Mesendoderm (in vitro differentiated cells): ENCODE measurements around the gene MBD5.

Experiments
- DNase-seq: peaks from one replicate; pipeline ENCODE4 v3.0.0; 2013
- H2AK5ac ChIP-seq: 2 replicates; pipeline ENCODE4 v1.6.1; 2013; ENCODE audit warnings: low read length, inconsistent platforms
- H2BK120ac ChIP-seq: 2 replicates; pipeline ENCODE4 v1.6.1; 2013; ENCODE audit warnings: low read depth, mild to moderate bottlenecking, low read length, moderate library complexity, mixed read lengths
- H2BK15ac ChIP-seq: replicated peaks from 2 replicates; pipeline ENCODE4 v1.6.1; 2013; ENCODE audit warnings: low read depth, mild to moderate bottlenecking, moderate library complexity
- H2BK5ac ChIP-seq: 2 replicates; pipeline ENCODE4 v1.6.1; 2013; ENCODE audit warnings: low read length, inconsistent platforms
- H3K18ac ChIP-seq: 2 replicates; pipeline ENCODE4 v1.6.1; 2013; ENCODE audit warnings: mild to moderate bottlenecking, low read length, mixed read lengths
- H3K23ac ChIP-seq: one replicate; pipeline ENCODE4 v1.6.1; 2013; ENCODE audit warnings: low read length
- H3K27ac ChIP-seq: 2 replicates; pipeline ENCODE4 v1.5.1; 2013; ENCODE audit warnings: low read depth, mild to moderate bottlenecking, inconsistent platforms, low read length, moderate library complexity
- H3K27me3 ChIP-seq: 2 replicates; pipeline ENCODE4 v1.6.1; 2013; ENCODE audit warnings: low read length, control low read depth, mild to moderate bottlenecking, inconsistent platforms; ENCODE audit not compliant: insufficient read depth, poor library complexity
- H3K36me3 ChIP-seq: 2 replicates; pipeline ENCODE4 v1.6.1; 2013; ENCODE audit warnings: low read length, inconsistent platforms; ENCODE audit not compliant: control insufficient read depth, insufficient read depth
- H3K4ac ChIP-seq: one replicate; pipeline ENCODE4 v1.6.1; 2013; ENCODE audit warnings: low read depth, mild to moderate bottlenecking, low read length, moderate library complexity
- H3K4me1 ChIP-seq: 2 replicates; pipeline ENCODE4 v1.6.1; 2013; ENCODE audit warnings: low read depth, low read length, inconsistent platforms; ENCODE audit not compliant: control insufficient read depth
- H3K4me2 ChIP-seq: 2 replicates; pipeline ENCODE4 v1.6.1; 2013; ENCODE audit warnings: low read length
- H3K4me3 ChIP-seq: 2 replicates; pipeline ENCODE4 v1.5.1; 2013; ENCODE audit warnings: mild to moderate bottlenecking, low read length
- H3K56ac ChIP-seq: one replicate; pipeline ENCODE4 v1.6.1; 2013; ENCODE audit warnings: low read length
- H3K79me1 ChIP-seq: 2 replicates; pipeline ENCODE4 v1.6.1; 2013; ENCODE audit warnings: low read length, inconsistent platforms
- H3K79me2 ChIP-seq: 2 replicates; pipeline ENCODE4 v1.6.1; 2013; ENCODE audit warnings: mild to moderate bottlenecking, low read length; ENCODE audit not compliant: control insufficient read depth, insufficient read depth
- H3K9ac ChIP-seq: 2 replicates; pipeline ENCODE4 v1.6.1; 2013; ENCODE audit warnings: low read length, inconsistent platforms
- H4K5ac ChIP-seq: one replicate; pipeline ENCODE4 v1.6.1; 2013; ENCODE audit warnings: low read length
- H4K8ac ChIP-seq: one replicate; pipeline ENCODE4 v1.6.1; 2013; ENCODE audit warnings: low read depth, mild to moderate bottlenecking, control low read depth, low read length, moderate library complexity
- WGBS: extraction: QIAGEN DNeasy Blood & Tissue Kit; methylation state at CpG from one replicate; pipeline ENCODE4 v1.1.7; 2013; ENCODE audit warnings: low lambda C conversion rate, missing lambda C conversion rate; ENCODE audit not compliant: insufficient coverage; ENCODE audit errors: extremely low coverage; 5-methylcytosine and 5-hydroxymethylcytosine counted together

MBD5 gene

GRCh38 chr2:148014616-148015015 lies 6.3 kb upstream of the MBD5 start:
- no peak for DNase-seq

GRCh38 chr2:148020111-148021058 lies 506 bp upstream of the MBD5 start, which contains the start of gene ORC4:
TSS of gene ORC4 (minus strand) at chr2:148020737. CDS start at chr2:147975958, 44,779 bp downstream.
- peak; percentile 100 for DNase-seq
- Histone ChIP-seq H3K4me2 (peak within 1 kb of the TSS; percentile 88), H3K27me3 (no peaks in the 10 kb centered on the region), H2BK15ac (no peak within 1 kb of the TSS), H3K9ac (peak within 1 kb of the TSS; percentile 88), H3K56ac (peak within 1 kb of the TSS; percentile 97), H4K8ac (no peak within 1 kb of the TSS), H3K23ac (peak within 1 kb of the TSS; percentile 38), H3K4me3 (peak within 1 kb of the TSS; percentile 96), H2BK120ac (no peak within 1 kb of the TSS), H3K4ac (peak within 1 kb of the TSS; percentile 64), H3K27ac (peak within 1 kb of the TSS; percentile 59), H3K36me3 (no peaks in the 10 kb centered on the region), H3K79me2 (peaks cover 48% of the 10 kb centered on the region), H3K4me1 (no peaks in the 10 kb centered on the region), H3K18ac (peak within 1 kb of the TSS; percentile 23), H3K79me1 (peaks cover 2% of the 10 kb centered on the region), H2AK5ac (no peak within 1 kb of the TSS), H2BK5ac (peak within 1 kb of the TSS; percentile 73), H4K5ac (no peak within 1 kb of the TSS)
- WGBS: no CpG with 5 or more reads among the region's 52 CpGs

More at GRCh38 chr2:148014616-148015015, 6.3 kb upstream of the MBD5 start:
- Histone ChIP-seq H3K4me2 (no peak overlapping the region), H3K36me3 (no peaks in the 10 kb centered on the region), H2BK15ac (no peak overlapping the region), H3K56ac (no peak overlapping the region), H3K9ac (no peak overlapping the region), H3K4me3 (no peak overlapping the region), H3K18ac (no peak overlapping the region), H3K23ac (no peak overlapping the region), H3K79me2 (peaks cover 53% of the 10 kb centered on the region), H3K4ac (no peak overlapping the region), H4K8ac (no peak overlapping the region), H3K4me1 (no peaks in the 10 kb centered on the region), H4K5ac (no peak overlapping the region), H3K27ac (no peak overlapping the region), H2AK5ac (no peak overlapping the region), H2BK5ac (no peak overlapping the region), H3K27me3 (no peaks in the 10 kb centered on the region), H3K79me1 (peaks cover under 1% of the 10 kb centered on the region), H2BK120ac (no peak overlapping the region)
- no CpG with 5 or more reads among the region's 5 CpGs for WGBS

- no peaks in the 10 kb centered on the region for H3K4me1 ChIP-seq
- peaks cover 2% of the 10 kb centered on the region for H3K79me1 ChIP-seq
- no CpG with 5 or more reads among the region's 3 CpGs for WGBS
- no peaks in the 10 kb centered on the region for H3K27me3 ChIP-seq
- peaks cover 39% of the 10 kb centered on the region for H3K79me2 ChIP-seq
- H3K9ac ChIP-seq: peak overlapping the region; percentile 88
- H3K18ac ChIP-seq: no peak overlapping the region
- no peak overlapping the region for H3K4ac ChIP-seq
- DNase-seq: no peak
- H3K23ac ChIP-seq: no peak overlapping the region
- H2AK5ac ChIP-seq: no peak overlapping the region
- no peaks in the 10 kb centered on the region for H3K36me3 ChIP-seq
- H2BK15ac ChIP-seq: no peak overlapping the region
- H4K5ac ChIP-seq: no peak overlapping the region
- H3K4me2 ChIP-seq: peak overlapping the region; percentile 88
- H3K27ac ChIP-seq: no peak overlapping the region
- H4K8ac ChIP-seq: no peak overlapping the region
- peak overlapping the region; percentile 81 for H3K4me3 ChIP-seq
- H2BK120ac ChIP-seq: no peak overlapping the region
- H3K56ac ChIP-seq: peak overlapping the region; percentile 93
- H2BK5ac ChIP-seq: no peak overlapping the region
Observed at GRCh38 chr2:148021886-148022285, 995 bp downstream of the MBD5 start.

- Histone ChIP-seq H3K27me3 (no peaks in the 10 kb centered on the region), H3K18ac (no peak overlapping the region), H3K27ac (no peak overlapping the region), H2AK5ac (no peak overlapping the region), H3K4me3 (no peak overlapping the region), H4K8ac (no peak overlapping the region), H2BK15ac (no peak overlapping the region), H3K9ac (no peak overlapping the region), H3K4me1 (no peaks in the 10 kb centered on the region), H2BK120ac (no peak overlapping the region), H2BK5ac (no peak overlapping the region), H3K23ac (no peak overlapping the region), H3K36me3 (no peaks in the 10 kb centered on the region), H3K79me1 (peaks cover 2% of the 10 kb centered on the region), H4K5ac (no peak overlapping the region), H3K4me2 (no peak overlapping the region), H3K79me2 (peaks cover 36% of the 10 kb centered on the region), H3K4ac (no peak overlapping the region), H3K56ac (no peak overlapping the region)
- DNase-seq: no peak
- WGBS: no CpG with 5 or more reads among the region's 1 CpG
Observed at GRCh38 chr2:148022351-148022750, 1.5 kb downstream of the MBD5 start.

- no peaks in the 10 kb centered on the region for H3K27me3 ChIP-seq
- no CpG with 5 or more reads among the region's 2 CpGs for WGBS
- no peak for DNase-seq
- H3K4me2 ChIP-seq: no peak overlapping the region
- peaks cover 32% of the 10 kb centered on the region for H3K79me2 ChIP-seq
- no peak overlapping the region for H4K5ac ChIP-seq
- no peak overlapping the region for H4K8ac ChIP-seq
- H3K56ac ChIP-seq: no peak overlapping the region
- H3K79me1 ChIP-seq: peaks cover 2% of the 10 kb centered on the region
- H3K36me3 ChIP-seq: no peaks in the 10 kb centered on the region
- H3K18ac ChIP-seq: no peak overlapping the region
- no peak overlapping the region for H3K4me3 ChIP-seq
- H2BK120ac ChIP-seq: no peak overlapping the region
- H3K9ac ChIP-seq: no peak overlapping the region
- H2BK5ac ChIP-seq: no peak overlapping the region
- no peak overlapping the region for H3K4ac ChIP-seq
- H2AK5ac ChIP-seq: no peak overlapping the region
- no peak overlapping the region for H3K27ac ChIP-seq
- no peaks in the 10 kb centered on the region for H3K4me1 ChIP-seq
- no peak overlapping the region for H3K23ac ChIP-seq
- no peak overlapping the region for H2BK15ac ChIP-seq
Observed at GRCh38 chr2:148022882-148023281, 2.0 kb downstream of the MBD5 start.
